Hepatocyte (in vitro differentiated cells): Measurements from ENCODE around the gene SGPP2.

Experiments
- EZH2 ChIP-seq: fragments of 200-600 bp; sonication (generic); IDR thresholded peaks from 2 replicates; pipeline ENCODE4 v1.6.1; 2016; ENCODE audit warnings: antibody characterized with exemption, mild to moderate bottlenecking, borderline replicate concordance
- EZH2phosphoT487 ChIP-seq: fragments of 200-600 bp; sonication (generic); IDR thresholded peaks from one replicate; pipeline ENCODE4 v1.6.1; 2018; ENCODE audit warnings: antibody characterized with exemption, mild to moderate bottlenecking, low read depth, moderate library complexity; ENCODE audit not compliant: unreplicated experiment, severe bottlenecking
- TF ChIP-seq, protein P1 (sequence below): fragments of 200-600 bp; sonication (generic); IDR thresholded peaks from 2 replicates; pipeline ENCODE4 v1.5.1; 2016; ENCODE audit warnings: antibody characterized with exemption, mild to moderate bottlenecking; ENCODE audit not compliant: poor library complexity

DNA sequence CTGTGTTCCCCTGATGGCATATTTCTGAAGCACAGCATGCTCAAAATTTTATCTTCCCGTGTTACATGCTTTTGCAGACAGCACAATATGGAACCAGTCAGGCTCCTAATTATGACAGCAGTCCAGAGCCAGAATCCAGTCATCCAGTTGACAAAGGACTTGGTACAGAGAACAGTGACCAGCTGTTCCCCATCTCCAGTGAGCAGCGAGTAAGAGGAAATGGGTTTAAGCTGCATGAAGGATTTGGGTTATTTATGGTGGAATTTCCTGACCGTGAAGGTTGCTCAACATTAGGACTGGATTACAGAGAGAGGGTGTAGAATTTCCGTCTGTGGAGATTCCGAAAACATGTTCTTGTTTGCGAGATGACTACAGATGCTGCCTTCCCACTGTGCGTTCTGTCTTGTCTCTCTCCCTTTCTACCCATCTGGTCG lies 24.4 kb downstream of the SGPP2 start:
- TF ChIP-seq, protein P1, sequence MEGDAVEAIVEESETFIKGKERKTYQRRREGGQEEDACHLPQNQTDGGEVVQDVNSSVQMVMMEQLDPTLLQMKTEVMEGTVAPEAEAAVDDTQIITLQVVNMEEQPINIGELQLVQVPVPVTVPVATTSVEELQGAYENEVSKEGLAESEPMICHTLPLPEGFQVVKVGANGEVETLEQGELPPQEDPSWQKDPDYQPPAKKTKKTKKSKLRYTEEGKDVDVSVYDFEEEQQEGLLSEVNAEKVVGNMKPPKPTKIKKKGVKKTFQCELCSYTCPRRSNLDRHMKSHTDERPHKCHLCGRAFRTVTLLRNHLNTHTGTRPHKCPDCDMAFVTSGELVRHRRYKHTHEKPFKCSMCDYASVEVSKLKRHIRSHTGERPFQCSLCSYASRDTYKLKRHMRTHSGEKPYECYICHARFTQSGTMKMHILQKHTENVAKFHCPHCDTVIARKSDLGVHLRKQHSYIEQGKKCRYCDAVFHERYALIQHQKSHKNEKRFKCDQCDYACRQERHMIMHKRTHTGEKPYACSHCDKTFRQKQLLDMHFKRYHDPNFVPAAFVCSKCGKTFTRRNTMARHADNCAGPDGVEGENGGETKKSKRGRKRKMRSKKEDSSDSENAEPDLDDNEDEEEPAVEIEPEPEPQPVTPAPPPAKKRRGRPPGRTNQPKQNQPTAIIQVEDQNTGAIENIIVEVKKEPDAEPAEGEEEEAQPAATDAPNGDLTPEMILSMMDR = no peak
- TF ChIP-seq EZH2 (no peak), EZH2phosphoT487 (no peak)
